ENCODE data around the gene PYCARD. TPM values are rescaled to one million over a fixed set of nuclear protein-coding genes. Genes with fewer than 3 reads are reported as not detected.
A peak's percentile ranks its signal among the peaks of the same experiment; 100 is the strongest.

Gene PYCARD
- total and polyA plus RNA-seq, 9 of the 15 experiments (the other 6 are each of a cell fraction or from before 2014, with no cell fraction given): 1.3 to 28.4 (median 6.0) TPM

GRCh38 chr16:31214708-31215286, 12.2 kb upstream of the PYCARD start (continued):
- no peak for TF ChIP-seq RBM25 (IDR thresholded peaks at IDR 0.05; ENCODE audit: low read depth, low read length, severe bottlenecking)
- TF ChIP-seq CBFA2T3 (IDR thresholded peaks at IDR 0.05): peak; percentile 42; the same call in 1 of the 2 replicates
- TF ChIP-seq NEUROD1 (IDR thresholded peaks at IDR 0.05; ENCODE audit: borderline replicate concordance, low read depth, low read length, partially characterized antibody): no peak
- no peak for TF ChIP-seq ZNF740 (CRISPR knock-in tag; IDR thresholded peaks at IDR 0.05)
- TF ChIP-seq ZNF740 (tag; IDR thresholded peaks at IDR 0.05): no peak
- no peak for TF ChIP-seq FOXP4 (CRISPR knock-in tag; IDR thresholded peaks at IDR 0.05; ENCODE audit: borderline replicate concordance)
- TF ChIP-seq ARID1B (IDR thresholded peaks at IDR 0.05): no peak
- TF ChIP-seq JUND (IDR thresholded peaks at IDR 0.05; ENCODE audit: borderline replicate concordance, low read depth, low read length): no peak
- no peak for TF ChIP-seq JUND (tag; IDR thresholded peaks at IDR 0.05; ENCODE audit: borderline replicate concordance, low read depth, low read length)
- peak; percentile 80; the same call in 1 of the 2 replicates for TF ChIP-seq PHF21A (IDR thresholded peaks at IDR 0.05; ENCODE audit: borderline replicate concordance, low read depth)
- TF ChIP-seq ZEB2 (IDR thresholded peaks at IDR 0.05): 0 out of 2 replicates have a peak, but pooled peaks have one; percentile 41
- TF ChIP-seq ZNF280B (CRISPR knock-in tag; IDR thresholded peaks at IDR 0.05): no peak
- TF ChIP-seq L3MBTL2 (IDR thresholded peaks at IDR 0.05): peak; percentile 76; the same call in 1 of the 2 replicates

Data from K562 (cell line).